GM10248 (cell line): Measurements from ENCODE around the gene FARS2.

Experiments used
- CTCF ChIA-PET: fragments of 300-600 bp; sonication (Branson Sonifier 250); formaldehyde crosslinking; extraction: SDS; loops from one replicate; lab custom pipeline; 2021; ENCODE audit warnings: antibody characterized with exemption; lab: Yijun Ruan, JAX
- POLR2A ChIA-PET: fragments of 350-650 bp; sonication (Branson Sonifier 250); formaldehyde crosslinking; extraction: SDS; loops from one replicate; lab custom pipeline; 2020; ENCODE audit warnings: antibody characterized with exemption; lab: Yijun Ruan, JAX
- DNase-seq: peaks from one replicate; pipeline ENCODE4 v3.0.0; 2012; ENCODE audit errors: extremely low spot score
- CTCF ChIP-seq: IDR thresholded peaks from 2 replicates; pipeline ENCODE4 v1.5.1; 2012; ENCODE audit warnings: mild to moderate bottlenecking, low read depth; ENCODE audit errors: extremely low read depth, missing control alignments, control extremely low read depth

The FARS2 gene

GRCh38 chr6:5553767-5554166, 292.5 kb downstream of the FARS2 start:
- TF ChIP-seq CTCF = no peak
- ChIA-PET POLR2A (no interaction called here), CTCF (no interaction called here)
- no peak for DNase-seq

GRCh38 chr6:5554226-5554625, 292.9 kb downstream of the FARS2 start:
- DNase-seq = no peak
- ChIA-PET CTCF (interaction anchor here (0.6 kb wide), 1 partner anchor 12 kb away, joined by 3 read pairs; no protein-coding TSS in a partner anchor), POLR2A (no interaction called here)
- no peak for TF ChIP-seq CTCF

DNA sequence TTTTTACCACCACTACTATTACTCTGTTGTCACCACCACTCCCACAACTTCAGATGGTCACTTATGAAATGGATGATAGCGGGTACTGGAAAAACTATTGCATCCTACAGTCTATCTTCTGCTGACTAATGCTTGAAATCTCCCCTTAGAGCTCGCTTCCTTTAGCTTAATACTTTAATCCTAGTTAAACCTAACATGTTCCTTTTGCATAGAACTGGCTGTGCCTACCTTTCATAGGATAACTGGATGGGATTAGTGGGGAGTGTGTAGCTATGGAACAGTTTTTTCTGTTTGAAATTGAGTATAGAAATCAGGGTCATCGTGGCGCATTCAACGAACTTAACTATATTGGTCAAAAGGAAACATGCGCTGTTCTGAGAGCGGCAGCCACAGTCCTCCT, 294.7 kb downstream of the FARS2 start:
- CTCF ChIA-PET = interaction anchor here (0.6 kb wide), 1 partner anchor 593 kb away, joined by 3 read pairs; no protein-coding TSS in a partner anchor
- DNase-seq = no peak
- TF ChIP-seq CTCF = no peak
- POLR2A ChIA-PET = no interaction called here

DNA sequence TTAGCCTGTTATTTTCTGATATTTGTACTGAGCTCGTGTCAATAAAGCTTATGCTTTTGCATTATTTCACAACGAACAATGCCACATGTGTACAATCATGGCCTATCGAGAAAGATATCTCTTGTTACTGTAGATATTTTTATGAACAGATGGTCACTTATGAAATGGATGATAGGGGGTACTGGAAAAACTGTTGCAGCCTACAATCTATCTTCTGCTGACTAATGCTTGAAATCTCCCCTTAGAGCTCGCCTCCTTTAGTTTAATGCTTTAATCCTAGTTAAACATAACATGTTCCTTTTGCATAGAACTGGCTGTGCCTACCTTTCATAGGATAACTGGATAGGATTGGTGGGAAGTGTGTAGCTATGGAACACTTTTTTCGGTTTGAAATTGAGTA, 296.2 kb downstream of the FARS2 start:
- CTCF ChIA-PET = no interaction called here
- no peak for TF ChIP-seq CTCF

GRCh38 chr6:5559651-5560050, 298.3 kb downstream of the FARS2 start:
- DNase-seq = no peak
- ChIA-PET POLR2A (no interaction called here), CTCF (interaction anchor here (0.7 to 1.6 kb wide), 3 partner anchors 10 to 42 kb away, joined by 3 read pairs; no protein-coding TSS in a partner anchor)
- TF ChIP-seq CTCF = no peak

More for the DNA sequence above, 296.2 kb downstream of the FARS2 start:
- DNase-seq = no peak
- POLR2A ChIA-PET = no interaction called here

DNA sequence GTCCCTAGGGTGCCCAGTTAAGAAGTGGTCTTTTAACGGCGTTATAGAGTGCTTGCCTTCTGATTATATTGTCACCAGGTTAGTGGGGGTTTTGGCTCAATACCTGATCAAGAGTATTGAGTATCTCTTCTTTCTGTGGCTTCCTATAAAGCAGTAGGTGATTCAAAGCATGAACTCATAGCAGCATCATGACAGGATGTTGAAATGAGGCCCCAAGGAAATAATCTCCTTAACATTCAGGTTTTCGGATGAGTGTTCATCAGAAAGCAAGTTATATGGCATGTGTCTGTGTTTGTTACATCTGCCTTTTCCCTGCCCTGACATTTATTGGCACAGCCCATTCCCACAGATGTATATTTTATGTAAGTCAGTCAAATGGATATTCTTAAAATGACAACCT, 301.0 kb downstream of the FARS2 start:
- ChIA-PET POLR2A (no interaction called here), CTCF (no interaction called here)
- no peak for DNase-seq
- no peak for TF ChIP-seq CTCF
